Measurements from ENCODE around the gene MORC3. TPM values are rescaled to one million over a fixed set of nuclear protein-coding genes. Genes with fewer than 3 reads are reported as not detected.
"Not testable (repeated sequence)": the region's sequence is repeated elsewhere in the genome, so short reads cannot be mapped to it uniquely, and the experiment has no call there.

Gene MORC3
- total RNA-seq, 1 donor from 2014 or later = 24.4 TPM

DNA sequence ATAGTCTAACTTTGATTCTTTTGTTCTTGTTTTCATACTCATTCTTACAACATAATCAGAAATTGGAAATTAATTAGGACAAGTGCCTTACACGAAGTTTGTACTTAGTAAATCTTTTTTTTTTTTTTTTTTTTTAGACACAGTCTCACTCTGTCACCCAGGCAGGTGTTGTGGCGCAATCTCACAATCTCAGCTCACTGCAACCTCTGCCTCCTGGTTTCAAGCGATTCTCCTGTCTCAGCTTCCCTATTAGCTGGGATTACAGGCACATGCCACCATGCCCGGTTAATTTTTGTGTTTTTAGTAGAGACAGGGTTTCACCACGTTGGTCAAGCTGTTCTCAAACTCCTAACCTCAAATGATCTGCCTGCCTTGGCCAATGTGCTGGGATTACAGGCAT is 77.6 kb downstream of the MORC3 start:
- DNase-seq (ENCODE audit: low read depth) = no peak
- TF ChIP-seq CTCF (conservative IDR thresholded peaks at IDR 0.05; ENCODE audit: low read depth, low read length) = no peak
- no peak overlapping the region for H3K4me3 ChIP-seq (ENCODE audit: low read depth, low read length)

DNA sequence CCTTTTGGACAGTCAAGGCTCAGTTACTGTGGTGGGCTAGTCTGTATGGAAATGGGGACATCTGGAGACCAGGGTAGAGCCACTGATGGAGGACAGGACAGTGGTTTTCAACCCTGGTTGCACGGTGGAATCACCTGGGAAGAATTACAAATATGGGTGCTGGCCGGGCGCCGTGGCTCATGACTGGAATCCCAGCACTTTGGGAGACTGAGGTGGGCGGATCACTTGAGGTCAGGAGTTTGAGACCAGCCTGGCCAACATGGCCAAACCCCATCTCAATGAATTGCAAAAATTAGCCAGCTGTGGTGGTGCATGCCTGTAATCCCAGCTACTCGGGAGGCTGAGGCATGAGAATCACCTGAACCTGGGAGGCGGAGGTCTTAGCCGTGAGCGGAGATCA is 79.7 kb downstream of the MORC3 start:
- not testable (repeated sequence) for DNase-seq (ENCODE audit: low read depth); H3K4me3 ChIP-seq (ENCODE audit: low read depth, low read length)

GRCh38 chr21:36400719-36401118 is 80.7 kb downstream of the MORC3 start:
- no peak for TF ChIP-seq CTCF (conservative IDR thresholded peaks at IDR 0.05; ENCODE audit: low read depth, low read length)
- H3K4me3 ChIP-seq (ENCODE audit: low read depth, low read length) = no peak overlapping the region
- DNase-seq (ENCODE audit: low read depth) = no peak

GRCh38 chr21:36402339-36402738 is 82.3 kb downstream of the MORC3 start:
- no peak for DNase-seq (ENCODE audit: low read depth)
- H3K4me3 ChIP-seq (ENCODE audit: low read depth, low read length) = no peak overlapping the region
- no peak for TF ChIP-seq CTCF (conservative IDR thresholded peaks at IDR 0.05; ENCODE audit: low read depth, low read length)

GRCh38 chr21:36403713-36404112 is 83.7 kb downstream of the MORC3 start:
- TF ChIP-seq CTCF (conservative IDR thresholded peaks at IDR 0.05; ENCODE audit: low read depth, low read length) = no peak
- no peak for DNase-seq (ENCODE audit: low read depth)
- H3K4me3 ChIP-seq (ENCODE audit: low read depth, low read length) = no peak overlapping the region

DNA sequence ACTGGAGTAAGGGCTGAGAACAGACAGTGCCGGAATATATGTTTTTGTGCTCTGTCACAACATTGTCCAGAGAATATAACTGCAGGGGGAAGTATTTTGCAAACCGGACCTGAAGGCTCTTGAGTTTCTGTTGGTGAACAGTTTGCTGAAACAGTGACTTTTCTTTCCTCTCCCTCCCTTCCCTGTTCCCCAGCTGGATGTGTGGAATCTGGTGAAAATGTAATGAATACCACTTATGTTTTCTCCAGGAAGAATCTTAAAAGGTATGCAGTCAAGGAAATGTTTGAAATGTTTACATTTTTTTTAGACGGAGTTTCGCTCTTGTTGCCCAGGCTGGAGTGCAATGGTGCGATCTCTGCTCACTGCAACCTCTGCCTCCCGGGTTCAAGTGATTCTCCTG is 88.6 kb downstream of the MORC3 start:
- DNase-seq (ENCODE audit: low read depth) = no peak
- no peak for TF ChIP-seq CTCF (conservative IDR thresholded peaks at IDR 0.05; ENCODE audit: low read depth, low read length)
- no peak overlapping the region for H3K4me3 ChIP-seq (ENCODE audit: low read depth, low read length)

DNA sequence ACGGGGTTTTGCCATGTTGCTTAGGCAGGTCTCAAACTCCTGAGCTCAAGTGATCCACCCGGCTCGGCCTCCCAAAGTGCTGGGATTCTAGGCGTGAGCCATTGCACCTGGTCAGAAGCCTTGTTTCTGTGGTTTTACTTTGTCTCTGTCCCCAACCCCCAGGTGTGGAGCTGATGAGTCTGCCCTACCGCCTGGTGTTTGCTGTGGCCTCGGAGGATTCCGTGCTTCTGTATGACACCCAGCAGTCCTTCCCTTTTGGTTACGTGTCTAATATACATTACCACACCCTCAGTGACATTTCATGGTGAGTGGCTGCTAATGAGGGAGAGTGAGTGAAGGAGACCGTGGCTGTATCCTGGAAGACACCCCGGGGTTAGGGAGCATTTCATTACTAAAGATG is 91.3 kb downstream of the MORC3 start:
- no peak for TF ChIP-seq CTCF (conservative IDR thresholded peaks at IDR 0.05; ENCODE audit: low read depth, low read length)

DNA sequence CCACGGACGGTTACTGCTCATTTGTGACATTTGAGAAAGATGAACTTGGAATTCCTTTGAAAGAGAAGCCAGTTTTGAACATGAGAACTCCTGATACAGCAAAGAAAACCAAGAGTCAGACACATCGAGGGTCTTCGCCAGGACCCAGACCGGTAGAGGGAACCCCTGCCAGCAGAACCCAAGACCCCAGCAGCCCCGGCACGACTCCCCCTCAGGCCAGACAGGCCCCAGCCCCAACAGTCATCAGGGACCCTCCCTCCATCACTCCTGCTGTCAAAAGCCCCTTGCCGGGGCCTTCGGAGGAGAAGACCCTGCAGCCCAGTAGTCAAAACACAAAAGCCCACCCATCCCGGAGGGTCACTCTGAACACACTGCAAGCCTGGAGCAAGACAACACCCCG is 92.9 kb downstream of the MORC3 start:
- DNase-seq (ENCODE audit: low read depth) = no peak
- no peak for TF ChIP-seq CTCF (conservative IDR thresholded peaks at IDR 0.05; ENCODE audit: low read depth, low read length)
- H3K4me3 ChIP-seq (ENCODE audit: low read depth, low read length) = no peak overlapping the region

More for the DNA sequence above, 91.3 kb downstream of the MORC3 start:
- no peak overlapping the region for H3K4me3 ChIP-seq (ENCODE audit: low read depth, low read length)
- DNase-seq (ENCODE audit: low read depth) = no peak
